LNCaP clone FGC (cell line): ENCODE results near the gene UBAP1.

ENCODE experiments used
- DNase-seq: peaks from one replicate; pipeline ENCODE4 v3.0.0-alpha.2; 2011; ENCODE audit warnings: low read depth
- H3K4me3 ChIP-seq: 2 replicates; pipeline ENCODE4 v1.5.1; 2011; ENCODE audit warnings: mild to moderate bottlenecking, low read depth, low read length, control low read depth
- TF ChIP-seq, protein P1 (sequence below): IDR thresholded peaks from 2 replicates; pipeline ENCODE4 v1.5.1; 2012; ENCODE audit warnings: mild to moderate bottlenecking; ENCODE audit not compliant: control insufficient read depth, insufficient read depth; ENCODE audit errors: extremely low read depth

Gene UBAP1

DNA sequence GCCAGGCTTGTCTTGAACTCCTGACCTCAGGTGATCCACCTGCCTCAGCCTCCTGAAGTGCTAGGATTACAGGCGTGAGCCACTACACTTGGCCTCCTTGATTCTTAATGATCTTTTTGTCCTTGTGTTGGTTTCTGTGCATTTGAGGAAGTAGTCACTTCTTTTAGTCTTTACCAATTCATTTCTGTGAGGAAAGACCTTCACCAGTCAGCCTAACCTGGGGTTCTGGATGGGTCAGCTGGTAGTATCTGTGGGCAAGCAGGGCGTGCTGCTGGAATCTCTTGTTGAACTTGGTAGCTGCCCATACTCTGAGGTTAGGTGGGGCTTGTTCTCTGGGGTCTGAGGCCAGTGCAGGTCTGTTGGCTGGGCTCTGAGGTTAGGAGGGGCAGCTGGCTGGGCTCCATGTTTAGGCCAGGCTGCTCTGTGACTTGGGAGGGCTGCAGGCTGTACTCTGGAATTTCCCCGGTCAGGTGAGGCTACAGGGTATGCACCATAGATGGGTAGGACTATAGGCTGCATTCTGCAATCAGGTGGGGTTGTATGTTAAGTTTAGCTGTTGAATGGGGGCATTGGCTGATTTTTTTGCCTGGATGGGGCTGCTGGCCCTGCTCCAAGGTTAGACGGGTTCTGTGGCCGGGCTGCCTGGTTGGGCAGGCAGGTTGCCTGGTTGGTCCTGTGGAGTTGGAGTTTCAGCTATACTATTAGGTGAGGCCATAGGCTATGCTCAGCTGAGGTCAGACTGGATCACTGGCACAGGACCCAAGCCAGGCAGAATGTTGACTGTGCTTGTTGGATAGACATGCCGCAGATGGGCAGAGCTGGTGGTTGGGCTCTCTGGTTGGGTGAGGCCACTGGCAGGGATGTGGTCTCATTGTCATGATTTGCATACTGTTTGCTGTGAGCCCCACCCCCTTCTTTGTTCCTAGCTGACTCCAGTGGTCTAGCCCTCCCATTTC lies 19.2 kb downstream of the UBAP1 start:
- TF ChIP-seq, protein P1, sequence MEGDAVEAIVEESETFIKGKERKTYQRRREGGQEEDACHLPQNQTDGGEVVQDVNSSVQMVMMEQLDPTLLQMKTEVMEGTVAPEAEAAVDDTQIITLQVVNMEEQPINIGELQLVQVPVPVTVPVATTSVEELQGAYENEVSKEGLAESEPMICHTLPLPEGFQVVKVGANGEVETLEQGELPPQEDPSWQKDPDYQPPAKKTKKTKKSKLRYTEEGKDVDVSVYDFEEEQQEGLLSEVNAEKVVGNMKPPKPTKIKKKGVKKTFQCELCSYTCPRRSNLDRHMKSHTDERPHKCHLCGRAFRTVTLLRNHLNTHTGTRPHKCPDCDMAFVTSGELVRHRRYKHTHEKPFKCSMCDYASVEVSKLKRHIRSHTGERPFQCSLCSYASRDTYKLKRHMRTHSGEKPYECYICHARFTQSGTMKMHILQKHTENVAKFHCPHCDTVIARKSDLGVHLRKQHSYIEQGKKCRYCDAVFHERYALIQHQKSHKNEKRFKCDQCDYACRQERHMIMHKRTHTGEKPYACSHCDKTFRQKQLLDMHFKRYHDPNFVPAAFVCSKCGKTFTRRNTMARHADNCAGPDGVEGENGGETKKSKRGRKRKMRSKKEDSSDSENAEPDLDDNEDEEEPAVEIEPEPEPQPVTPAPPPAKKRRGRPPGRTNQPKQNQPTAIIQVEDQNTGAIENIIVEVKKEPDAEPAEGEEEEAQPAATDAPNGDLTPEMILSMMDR, result no peak
- DNase-seq, result peak; percentile 49
- no peak overlapping the region for H3K4me3 ChIP-seq

- no peak for DNase-seq
- no peak overlapping the region for H3K4me3 ChIP-seq
- TF ChIP-seq, protein P1, result no peak
Observed at GRCh38 chr9:34200092-34200491, 21.2 kb downstream of the UBAP1 start.

- H3K4me3 ChIP-seq, result no peak overlapping the region
- TF ChIP-seq, protein P1, result no peak
- no peak for DNase-seq
Observed at GRCh38 chr9:34203275-34203991, 24.6 kb downstream of the UBAP1 start.

DNA sequence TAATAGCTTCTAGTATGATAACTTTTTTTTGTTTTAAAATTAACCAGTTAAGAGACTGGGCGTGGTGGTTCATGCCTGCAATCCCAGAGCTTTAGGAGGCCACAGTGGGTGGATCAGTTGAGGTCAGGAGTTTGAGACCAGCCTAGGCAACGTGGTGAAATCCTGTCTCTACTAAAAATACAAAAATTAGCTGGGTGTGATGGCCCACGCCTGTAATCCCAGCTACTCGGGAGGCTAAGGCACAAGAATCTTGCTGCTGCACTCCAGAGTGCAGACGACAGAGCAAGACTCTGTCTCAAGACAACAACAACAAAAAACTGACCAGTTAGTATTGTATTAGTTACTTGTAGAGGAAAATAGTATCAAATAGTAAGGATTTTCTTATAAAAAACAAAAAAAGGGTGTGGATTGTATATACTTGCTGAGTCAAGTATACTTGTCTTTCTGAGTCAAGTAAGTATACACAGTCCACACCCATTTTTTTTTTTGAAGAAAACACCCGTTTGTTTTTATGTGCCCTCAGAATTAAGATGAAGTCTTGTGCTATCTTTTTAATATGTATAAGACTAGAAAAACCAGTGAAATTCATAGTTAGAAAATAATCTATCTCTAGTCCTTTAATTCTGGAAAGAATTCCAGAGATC lies 25.3 kb downstream of the UBAP1 start:
- no peak overlapping the region for H3K4me3 ChIP-seq
- no peak for DNase-seq
- TF ChIP-seq, protein P1, result no peak

- H3K4me3 ChIP-seq, result no peak overlapping the region
- DNase-seq, result no peak
- TF ChIP-seq, protein P1, result no peak
Observed at GRCh38 chr9:34205102-34205501, 26.3 kb downstream of the UBAP1 start.

- H3K4me3 ChIP-seq, result no peak overlapping the region
- TF ChIP-seq, protein P1, result no peak
- no peak for DNase-seq
Observed at GRCh38 chr9:34206561-34206960, 27.7 kb downstream of the UBAP1 start.
